Adrenal gland (tissue), 5 donors: ENCODE results near the gene TARBP2.

Source experiments
- POLR2A ChIP-seq, 2 donors: fragments of 450-650 bp; IDR thresholded peaks; one replicate each; pipeline ENCODE4 v1.6.1; 2017; ENCODE audit warnings: antibody characterized with exemption in 2 of 2, mild to moderate bottlenecking in 2 of 2, moderate library complexity in 1 of 2
- TF ChIP-seq, protein P1 (sequence below), 6 experiments: fragments of 450-650 bp in 4 of 6; fragments of 200-600 bp in 2 of 6; sonication (generic) in 1 of 6; IDR thresholded peaks; 1 replicate in 5 of 6; 2 replicates in 1 of 6; pipeline versions ENCODE4 v1.5.1 to v1.8.0; 2016 to 2021; ENCODE audit warnings: antibody characterized with exemption in 6 of 6, mild to moderate bottlenecking in 2 of 6, moderate library complexity in 1 of 6
- donor health status: DM: no; HTN: no; CAD: no.

DNA sequence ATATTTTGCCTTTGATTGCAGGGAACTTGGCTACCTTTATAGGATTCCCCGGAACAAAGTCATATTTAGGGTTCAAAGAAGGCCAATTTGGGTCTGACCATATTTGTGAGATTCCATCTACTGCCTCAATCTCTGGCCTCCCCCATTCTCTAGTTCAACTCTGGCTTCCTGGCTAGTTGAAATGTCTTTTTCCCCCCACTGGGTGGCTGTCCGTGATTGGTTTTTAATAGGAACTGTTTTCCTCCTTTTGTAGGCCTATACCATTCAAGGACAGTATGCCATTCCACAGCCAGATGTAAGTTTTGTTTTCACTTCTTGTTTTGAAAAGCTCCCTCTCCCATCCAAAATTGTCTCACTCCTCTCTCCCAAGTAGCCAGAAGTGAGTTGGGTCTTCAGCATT, 35.4 kb upstream of the TARBP2 start:
- TF ChIP-seq POLR2A (IDR thresholded peaks at IDR 0.05), result no peak
- TF ChIP-seq, protein P1, sequence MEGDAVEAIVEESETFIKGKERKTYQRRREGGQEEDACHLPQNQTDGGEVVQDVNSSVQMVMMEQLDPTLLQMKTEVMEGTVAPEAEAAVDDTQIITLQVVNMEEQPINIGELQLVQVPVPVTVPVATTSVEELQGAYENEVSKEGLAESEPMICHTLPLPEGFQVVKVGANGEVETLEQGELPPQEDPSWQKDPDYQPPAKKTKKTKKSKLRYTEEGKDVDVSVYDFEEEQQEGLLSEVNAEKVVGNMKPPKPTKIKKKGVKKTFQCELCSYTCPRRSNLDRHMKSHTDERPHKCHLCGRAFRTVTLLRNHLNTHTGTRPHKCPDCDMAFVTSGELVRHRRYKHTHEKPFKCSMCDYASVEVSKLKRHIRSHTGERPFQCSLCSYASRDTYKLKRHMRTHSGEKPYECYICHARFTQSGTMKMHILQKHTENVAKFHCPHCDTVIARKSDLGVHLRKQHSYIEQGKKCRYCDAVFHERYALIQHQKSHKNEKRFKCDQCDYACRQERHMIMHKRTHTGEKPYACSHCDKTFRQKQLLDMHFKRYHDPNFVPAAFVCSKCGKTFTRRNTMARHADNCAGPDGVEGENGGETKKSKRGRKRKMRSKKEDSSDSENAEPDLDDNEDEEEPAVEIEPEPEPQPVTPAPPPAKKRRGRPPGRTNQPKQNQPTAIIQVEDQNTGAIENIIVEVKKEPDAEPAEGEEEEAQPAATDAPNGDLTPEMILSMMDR (IDR thresholded peaks at IDR 0.05), result peak in 1 of 6 experiments; percentile 16
